Heart right ventricle (tissue), 16 donors: ENCODE results near the gene IRF3. TPM values are rescaled to one million over a fixed set of nuclear protein-coding genes. Genes with fewer than 3 reads are reported as not detected.

ENCODE experiments used
- ATAC-seq, 8 donors: fragments of 200-7000 bp; cut with Tn5 transposase; one replicate each; pipeline ENCODE4 v1.9.1; 2020; ENCODE audit warnings: mild to moderate bottlenecking in 8 of 8, moderate library complexity in 8 of 8, moderate number of reproducible peaks in 1 of 8
- DNase-seq, 2 donors: peaks; one replicate each; pipeline ENCODE4 v3.0.0-alpha.2; 2020
- H3K27ac ChIP-seq, 10 donors: fragments of 200-600 bp; sonication (generic) in 2 of 10; one replicate each; pipeline versions ENCODE4 v1.5.0 to v1.8.0; 2020 to 2022; ENCODE audit warnings: mild to moderate bottlenecking in 3 of 10
- H3K27me3 ChIP-seq, 7 donors: fragments of 200-600 bp; one replicate each; pipeline ENCODE4 v1.8.0; 2021 to 2022; ENCODE audit warnings: mild to moderate bottlenecking in 2 of 7
- H3K36me3 ChIP-seq, 9 donors: fragments of 200-600 bp; sonication (generic) in 1 of 9; one replicate each; pipeline versions ENCODE4 v1.5.0 to v1.8.0; 2020 to 2022; ENCODE audit warnings: mild to moderate bottlenecking in 2 of 9
- H3K4me1 ChIP-seq, 9 donors: fragments of 200-600 bp; sonication (generic) in 1 of 9; one replicate each; pipeline versions ENCODE4 v1.5.0 to v1.8.0; 2020 to 2022; ENCODE audit warnings: mild to moderate bottlenecking in 4 of 9
- H3K4me3 ChIP-seq, 10 donors: fragments of 200-600 bp; sonication (generic) in 2 of 10; one replicate each; pipeline versions ENCODE4 v1.5.0 to v1.8.0; 2020 to 2022; ENCODE audit warnings: mild to moderate bottlenecking in 7 of 10, moderate library complexity in 2 of 10
- H3K9me3 ChIP-seq, 11 donors: fragments of 200-600 bp in 10 of 11; sonication (generic) in 2 of 11; one replicate each; pipeline versions ENCODE4 v1.5.0 to v1.8.0; 2013 to 2022; ENCODE audit warnings: mild to moderate bottlenecking in 2 of 11, control low read depth in 1 of 11, moderate library complexity in 1 of 11
- CTCF ChIP-seq, 9 donors: fragments of 200-600 bp; sonication (generic) in 2 of 9; IDR thresholded peaks; one replicate each; pipeline versions ENCODE4 v1.5.0 to v1.8.0; 2021 to 2022; ENCODE audit warnings: antibody characterized with exemption in 9 of 9, mild to moderate bottlenecking in 5 of 9, moderate library complexity in 1 of 9
- WGBS, 2 donors: extraction: QIAGEN DNeasy Blood & Tissue Kit; methylation state at CpG; one replicate each; pipeline ENCODE4 v1.1.7; 2013; ENCODE audit warnings: inconsistent platforms in 1 of 2; 5-methylcytosine and 5-hydroxymethylcytosine counted together
- intact Hi-C, 10 donors: fragments of 100-400 bp; cut with DNase I; formaldehyde crosslinking; loops; one replicate each; pipeline versions ENCODE4 v1.11.1 to v1.14.2; 2022
- polyA plus RNA-seq, 2 donors: library from polyadenylated mRNA; stranded (reverse); fragments of 200-250 nt; gene quantifications; one replicate each; pipeline ENCODE4 v1.2.3, GENCODE V29; 2013
- total RNA-seq, 10 donors: library from RNA; stranded (reverse); fragmentation: NEBNext Ultra II Directional in 3 of 10; extraction: Animal tissue kit (Norgen Biotek cat#: 25700) in 3 of 10; gene quantifications; one replicate each; pipeline versions ENCODE4 v1.2.1 to v1.2.4, GENCODE V29; 2021 to 2023
- donor health status: Arrhythmogenic right ventricular cardiomyopathy.
- donor health status: ischemic (EF 13 %, LVEDD 7.1; RV severe dilation, severe dysfunction).
- donor health status: healthy with polysubstance abuse.
- donor health status: DM: no; HTN: yes; CAD: no.
- donor health status: DM: no; HTN: no; CAD: no.
- donor health status: ischemic (EF 25% LVEDD 6.9; RV normal size, moderate dysfunction).
- donor health status: ischemic (EF 25% LVEDD 5.7; RV mildly dilated, moderate dysfunction).
- donor health status: healthy.
- donor health status: DM: yes; HTN: yes; CAD: no.
- donor health status: Ischemic cardiomyopathy.
- donor health status: ischemic (EF 35%, LVEDD 5.7; RV mildly dilated, moderate dysfunction).
- donor health status: nonischemic (EF 11% LVEDD 7.7; RV severe dilation, severe dysfunction).
- donor health status: DM: yes; HTN: yes; CAD: no.
- donor health status: PGD.
- donor health status: ischemic (EF 29% LVEDD 5.4; RV normal size, mild dysfunction).
- donor health status: nonischemic (EF 23%, LVEDD 6.1; RV moderate dilation, normal function).

IRF3 gene
- total and polyA plus RNA-seq, 12 donors = 22.3 to 84.2 (median 25.4) TPM

GRCh38 chr19:49631610-49632192 is 34.0 kb downstream of the IRF3 start:
- H3K27me3 ChIP-seq = no peaks in the 10 kb centered on the region
- intact Hi-C loops = no loop called here
- H3K4me3 ChIP-seq = no peak overlapping the region
- peaks cover 0 to 40% (median 3%) of the 10 kb centered on the region in 9 donors for H3K36me3 ChIP-seq
- H3K4me1 ChIP-seq = peaks cover 5 to 45% (median 28%) of the 10 kb centered on the region in 9 donors
- DNase-seq (no peak), ATAC-seq (no peak)
- H3K9me3 ChIP-seq = no peaks in the 10 kb centered on the region
- H3K27ac ChIP-seq = peak overlapping the region in 2 of 10 donors; percentile 14 to 49
- WGBS, 2 donors = 86 to 91% methylated on average over 19 of the region's 19 CpGs
- TF ChIP-seq CTCF (IDR thresholded peaks at IDR 0.05) = no peak

GRCh38 chr19:49631014-49631588 is 34.6 kb downstream of the IRF3 start:
- Histone ChIP-seq H3K36me3 (peaks cover 0 to 40% (median 3%) of the 10 kb centered on the region in 9 donors), H3K4me3 (no peak overlapping the region), H3K27ac (peak overlapping the region in 4 of 10 donors; percentile 21 to 49 (median 37)), H3K27me3 (no peaks in the 10 kb centered on the region), H3K9me3 (no peaks in the 10 kb centered on the region), H3K4me1 (peaks cover 5 to 40% (median 23%) of the 10 kb centered on the region in 9 donors)
- intact Hi-C loops = no loop called here
- 28 to 32% methylated on average over 9 of the region's 9 CpGs for WGBS, 2 donors
- TF ChIP-seq CTCF (IDR thresholded peaks at IDR 0.05) = no peak
- DNase-seq (no peak), ATAC-seq (peak in 7 of 8 donors; percentile 21 to 63 (median 37))

GRCh38 chr19:49629659-49630058 is 36.0 kb downstream of the IRF3 start:
- H3K9me3 ChIP-seq = no peaks in the 10 kb centered on the region
- H3K27me3 ChIP-seq = no peaks in the 10 kb centered on the region
- ATAC-seq (no peak), DNase-seq (no peak)
- H3K4me3 ChIP-seq = no peak overlapping the region
- 87 to 93% methylated on average over 9 of the region's 9 CpGs for WGBS, 2 donors
- H3K4me1 ChIP-seq = peaks cover 3 to 31% (median 13%) of the 10 kb centered on the region in 9 donors
- intact Hi-C loops = no loop called here
- H3K27ac ChIP-seq = peak overlapping the region in 3 of 10 donors; percentile 9 to 39 (median 16)
- peaks cover 0 to 40% (median 0%) of the 10 kb centered on the region in 9 donors for H3K36me3 ChIP-seq
- TF ChIP-seq CTCF (IDR thresholded peaks at IDR 0.05) = no peak

- peaks cover 0 to 19% (median 6%) of the 10 kb centered on the region in 9 donors for H3K4me1 ChIP-seq
- no peak overlapping the region for H3K27ac ChIP-seq
- no peaks in the 10 kb centered on the region for H3K9me3 ChIP-seq
- no peak for TF ChIP-seq CTCF (IDR thresholded peaks at IDR 0.05)
- ATAC-seq = no peak
- no peaks in the 10 kb centered on the region for H3K27me3 ChIP-seq
- peaks cover 0 to 61% (median 10%) of the 10 kb centered on the region in 9 donors for H3K36me3 ChIP-seq
- intact Hi-C loops = no loop called here
- 86 to 91% methylated on average over 11 of the region's 11 CpGs for WGBS, 2 donors
- no peak for DNase-seq
- H3K4me3 ChIP-seq = no peak overlapping the region
These were observed 39.4 kb downstream of the IRF3 start for GRCh38 chr19:49626226-49626625.
